ENCODE measurements around the gene RDX.
A peak's percentile ranks its signal among the peaks of the same experiment; 100 is the strongest.
"Not testable (repeated sequence)": the region's sequence is repeated elsewhere in the genome, so short reads cannot be mapped to it uniquely, and the experiment has no call there.

The RDX gene

DNA sequence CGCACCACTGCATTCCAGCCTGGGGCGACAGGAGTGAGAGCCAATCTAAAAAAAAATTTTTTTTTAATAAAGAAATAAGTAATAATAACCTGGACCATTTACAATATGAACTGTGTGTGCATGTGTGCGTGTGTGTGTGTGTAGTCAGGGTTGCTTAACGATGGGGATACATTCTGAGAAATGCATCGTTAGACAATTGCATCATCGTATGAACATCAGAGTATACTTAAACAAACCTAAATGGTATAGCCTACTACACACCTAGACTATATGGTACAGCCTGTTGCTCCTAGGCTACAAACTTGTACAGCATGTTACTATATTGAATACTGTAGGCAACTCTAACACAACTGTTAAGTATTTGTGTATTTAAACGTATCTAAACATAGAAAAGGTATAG lies 26.4 kb downstream of the RDX start:
- DNase-seq, result no peak

- DNase-seq, result no peak
Measured at GRCh38 chr11:110268441-110268840, 28.0 kb downstream of the RDX start.

DNA sequence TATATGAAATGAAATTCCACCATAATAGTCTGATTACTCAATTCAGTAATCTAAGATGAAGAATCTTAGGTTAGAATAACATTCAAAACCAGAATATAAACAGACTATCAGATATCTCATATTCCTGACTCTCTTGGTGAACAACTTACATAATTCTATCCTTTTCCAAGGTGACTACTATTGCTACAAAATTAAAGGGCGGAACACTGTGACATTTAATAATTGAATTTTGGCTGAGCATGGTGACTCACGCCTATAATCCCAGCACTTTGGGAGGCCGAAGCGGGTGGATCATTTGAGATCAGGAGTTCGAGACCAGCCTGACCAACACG lies 34.4 kb downstream of the RDX start:
- DNase-seq, result no peak

DNA sequence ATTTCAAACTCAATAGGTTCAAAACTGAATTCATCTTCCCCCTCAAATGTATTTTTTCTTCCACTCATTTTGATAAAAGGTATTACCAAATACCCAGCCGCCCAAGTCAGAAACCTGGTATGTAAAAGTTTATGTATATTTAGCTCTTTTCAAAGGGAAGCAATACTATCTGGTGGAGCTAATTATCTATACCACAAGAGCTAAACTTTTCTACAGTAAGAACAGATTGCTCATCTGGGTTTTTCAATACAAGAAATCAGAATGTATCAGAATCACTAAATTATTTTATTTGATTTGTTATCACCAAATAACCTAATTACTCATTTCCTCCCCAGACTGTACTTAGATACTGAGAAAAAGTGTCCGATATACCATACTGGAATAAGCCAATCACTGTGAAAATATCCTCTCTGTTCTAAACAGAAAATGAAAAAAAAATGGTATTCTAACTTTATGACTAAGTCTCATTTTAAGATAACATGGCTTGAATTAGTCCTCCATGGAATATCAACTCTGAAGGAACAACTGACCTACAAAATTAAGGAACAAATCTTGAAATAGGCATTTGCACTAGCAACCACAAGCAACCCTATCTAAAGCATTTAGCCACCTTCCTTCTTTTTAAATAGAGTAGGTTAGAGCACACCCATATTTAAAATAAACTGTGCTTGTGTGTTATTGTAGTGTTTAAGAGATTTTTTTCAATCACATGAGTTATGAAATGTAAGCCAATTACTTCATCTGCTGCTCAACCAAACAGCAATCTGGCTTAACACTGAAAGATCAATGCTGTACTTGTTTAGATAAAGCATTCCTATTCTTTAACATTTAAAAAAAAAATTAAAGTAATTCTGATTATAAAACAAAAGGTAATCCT lies 35.0 kb downstream of the RDX start:
- no peak for DNase-seq

DNA sequence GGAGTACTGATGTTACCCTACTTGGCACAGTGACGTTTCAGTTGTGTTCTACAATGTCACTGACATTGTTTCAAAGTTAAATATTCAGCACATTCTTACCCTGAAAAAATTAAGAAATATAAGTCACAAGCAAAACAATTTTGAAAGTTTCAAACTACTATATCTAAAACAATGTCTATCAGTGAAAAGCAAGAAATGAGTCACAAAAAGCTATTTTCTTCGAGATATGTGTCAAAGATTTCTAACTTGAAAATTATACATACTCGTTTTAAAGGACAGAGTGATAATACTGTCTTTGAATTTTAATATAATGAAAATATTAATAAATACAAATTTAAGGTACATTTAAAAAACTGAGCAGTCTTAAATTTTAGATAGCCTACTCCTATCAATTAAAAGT lies 42.9 kb downstream of the RDX start:
- no peak for DNase-seq

- DNase-seq, result peak; percentile 33
Measured at GRCh38 chr11:110251836-110252235, 44.6 kb downstream of the RDX start.

DNA sequence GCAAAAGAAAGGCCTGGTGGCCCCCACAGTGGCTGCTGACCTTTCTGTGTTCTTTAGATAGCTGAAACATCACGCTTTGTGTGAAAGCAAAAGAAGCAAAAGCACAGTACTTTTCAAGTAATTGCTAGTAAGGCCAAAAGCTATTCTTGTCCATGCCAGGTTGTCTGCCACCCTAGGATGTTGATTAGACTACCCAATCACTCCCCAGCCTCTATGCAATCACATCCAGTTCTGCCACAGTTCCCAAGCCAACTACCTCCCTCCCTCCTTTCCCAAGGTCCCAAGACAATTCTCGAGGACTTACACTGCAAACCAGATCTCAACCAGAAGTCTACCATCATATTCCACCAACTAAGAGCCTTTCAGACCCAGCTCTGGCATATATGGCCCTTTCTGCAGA lies 46.2 kb downstream of the RDX start:
- DNase-seq, result no peak

DNA sequence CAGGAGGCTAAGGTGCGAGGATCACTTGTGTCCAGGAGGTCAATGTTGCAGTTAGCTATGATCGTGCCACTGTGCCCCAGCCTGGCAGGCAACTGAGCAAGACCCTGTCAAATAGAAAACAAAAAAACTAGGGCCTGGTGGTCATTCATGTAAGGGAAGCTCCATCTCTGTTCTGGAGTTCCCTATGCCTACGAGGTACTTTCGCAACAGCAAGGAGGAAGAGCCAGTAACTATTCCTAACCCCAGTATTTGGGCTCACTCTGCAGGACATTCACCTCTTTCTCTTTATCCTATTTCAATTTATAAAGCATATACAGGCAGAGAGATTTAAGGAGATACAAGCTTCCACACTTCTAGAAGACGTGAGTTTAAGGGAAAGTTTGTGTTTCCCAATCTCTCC lies 46.6 kb downstream of the RDX start:
- no peak for DNase-seq

- peak; percentile 16 for DNase-seq
Measured at GRCh38 chr11:110249066-110249465, 47.3 kb downstream of the RDX start.

- DNase-seq, result no peak
Measured at GRCh38 chr11:110243791-110244190, 52.6 kb downstream of the RDX start.

DNA sequence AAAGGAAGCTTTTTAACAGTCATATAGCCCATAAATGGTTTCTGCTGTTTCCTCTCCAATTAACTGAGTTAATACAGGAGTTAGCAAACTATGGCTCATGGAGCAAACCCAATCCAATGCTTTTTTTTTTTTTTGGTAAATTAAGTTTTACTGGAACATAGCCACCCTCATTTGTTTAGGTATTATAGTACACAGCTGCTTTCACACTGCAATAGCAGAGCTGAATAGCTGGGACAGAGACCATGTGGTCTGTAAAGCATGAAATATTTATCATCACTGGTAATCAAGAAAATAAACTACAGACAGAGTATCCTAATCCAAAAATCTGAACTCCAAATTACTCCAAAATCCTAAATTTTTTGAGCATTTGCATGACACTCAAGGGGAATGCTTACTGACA lies 53.7 kb downstream of the RDX start:
- DNase-seq, result no peak

DNA sequence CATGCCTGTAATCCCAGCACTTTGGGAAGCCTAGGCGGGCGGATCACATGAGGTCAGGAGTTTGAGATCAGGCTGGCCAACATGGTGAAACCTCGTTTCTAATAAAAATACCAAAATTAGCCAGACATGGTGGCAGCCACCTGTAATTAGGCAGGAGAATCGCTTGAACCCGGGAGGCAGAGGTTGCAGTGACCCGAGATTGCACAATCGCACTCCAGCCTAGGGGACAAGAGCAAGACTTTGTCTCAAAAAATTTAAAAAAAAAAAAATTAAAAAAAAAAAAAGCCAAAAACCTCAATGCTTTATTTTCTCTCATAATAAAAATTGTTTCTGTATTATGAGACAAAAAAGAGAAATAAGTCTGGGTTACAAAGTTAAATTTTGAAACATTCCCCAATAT lies 54.2 kb downstream of the RDX start:
- no peak for DNase-seq

GRCh38 chr11:110235966-110236365 lies 60.4 kb downstream of the RDX start:
- no peak for DNase-seq

DNA sequence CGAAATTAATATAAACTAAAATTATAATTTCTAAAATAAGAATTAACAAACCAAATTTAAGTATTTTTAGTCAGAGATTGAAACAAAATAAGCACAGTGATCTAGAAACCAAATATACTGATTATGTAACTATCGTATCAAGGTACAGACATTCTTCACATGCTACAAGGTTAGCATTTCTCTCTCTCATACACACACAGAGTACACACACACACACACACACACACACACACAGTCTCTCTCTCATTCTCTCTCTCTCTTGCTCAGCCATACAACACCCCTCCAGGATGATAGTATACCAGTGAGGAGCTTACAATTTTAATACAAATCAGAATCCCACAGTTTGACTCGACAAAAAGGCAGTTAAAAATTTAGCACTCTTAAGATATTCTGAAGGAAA lies 66.0 kb downstream of the RDX start:
- DNase-seq, result no peak

GRCh38 chr11:110219006-110219785 lies 77.2 kb downstream of the RDX start:
- no peak for DNase-seq

DNA sequence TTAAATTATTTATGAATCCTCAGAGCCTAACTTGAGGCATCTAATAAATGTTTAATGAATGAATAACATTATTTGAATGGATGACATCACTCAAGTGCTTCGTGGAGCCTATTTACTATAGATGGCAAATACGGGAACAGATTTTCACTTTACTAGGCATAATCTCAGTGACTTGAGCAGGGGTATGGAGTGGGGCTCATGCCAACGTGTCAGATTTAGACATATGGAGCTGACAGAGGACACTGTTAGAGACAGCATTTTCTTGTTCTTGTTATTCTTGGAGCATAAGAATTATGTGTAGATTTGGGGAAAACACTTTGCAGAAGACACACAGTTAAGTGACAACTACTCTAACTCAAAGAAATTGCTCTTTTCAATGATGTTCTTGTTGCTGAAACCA lies 78.5 kb downstream of the RDX start:
- DNase-seq, result no peak

GRCh38 chr11:110217223-110217877 lies 79.1 kb downstream of the RDX start:
- DNase-seq, result no peak

DNA sequence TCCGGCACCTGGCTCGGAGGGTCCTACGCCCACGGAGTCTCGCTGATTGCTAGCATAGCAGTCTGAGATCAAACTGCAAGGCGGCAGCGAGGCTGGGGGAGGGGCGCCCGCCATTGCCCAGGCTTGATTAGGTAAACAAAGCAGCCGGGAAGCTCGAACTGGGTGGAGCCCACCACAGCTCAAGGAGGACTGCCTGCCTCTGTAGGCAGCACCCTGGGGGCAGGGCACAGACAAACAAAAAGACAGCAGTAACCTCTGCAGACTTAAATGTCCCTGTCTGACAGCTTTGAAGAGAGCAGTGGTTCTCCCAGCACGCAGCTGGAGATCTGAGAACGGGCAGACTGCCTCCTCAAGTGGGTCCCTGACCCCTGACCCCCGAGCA lies 87.1 kb downstream of the RDX start:
- not testable (repeated sequence) for DNase-seq

DNA sequence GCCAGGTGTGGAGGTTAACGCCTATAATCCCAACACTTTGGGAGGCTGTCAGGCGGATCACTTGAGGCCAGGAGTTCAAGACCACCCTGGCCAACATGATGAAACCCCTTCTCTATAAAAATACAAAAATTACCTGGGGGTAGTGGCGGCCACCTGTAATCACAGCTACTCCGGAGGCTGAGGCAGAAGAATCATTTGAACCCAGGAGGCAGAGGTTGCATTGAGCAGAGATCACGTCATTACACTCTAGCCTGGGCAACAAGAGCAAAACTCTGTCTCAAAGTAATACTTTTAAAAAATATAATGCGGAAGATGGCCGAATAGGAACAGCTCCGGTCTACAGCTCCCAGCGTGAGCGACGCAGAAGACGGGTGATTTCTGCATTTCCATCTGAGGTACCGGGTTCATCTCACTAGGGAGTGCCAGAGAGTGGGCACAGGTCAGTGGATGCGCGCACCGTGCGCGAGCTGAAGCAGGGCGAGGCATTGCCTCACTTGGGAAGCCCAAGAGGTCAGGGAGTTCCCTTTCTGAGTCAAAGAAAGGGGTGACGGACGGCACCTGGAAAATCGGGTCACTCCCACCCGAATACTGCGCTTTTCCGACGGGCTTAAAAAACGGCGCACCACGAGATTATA lies 87.6 kb downstream of the RDX start:
- not testable (repeated sequence) for DNase-seq

- no peak for DNase-seq
Measured at GRCh38 chr11:110207123-110207522, 89.3 kb downstream of the RDX start.

DNA sequence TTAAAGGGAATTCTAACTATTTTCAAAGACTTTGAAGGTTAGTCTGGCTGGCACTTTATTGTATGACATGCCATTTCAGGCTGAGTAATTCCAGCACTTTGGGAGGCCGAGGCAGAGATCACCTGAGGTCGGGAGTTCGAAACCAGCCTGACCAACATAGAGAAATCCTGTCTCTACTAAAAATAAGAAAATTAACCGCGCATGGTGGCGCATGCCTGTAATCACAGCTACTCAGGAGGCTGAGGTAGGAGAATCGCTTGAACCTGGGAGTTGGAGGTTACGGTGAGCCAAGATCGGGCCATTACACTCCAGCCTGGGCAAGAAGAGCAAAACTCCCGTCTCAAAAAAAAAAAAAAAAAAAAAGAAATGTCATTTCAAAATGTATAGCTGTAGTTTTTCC lies 95.6 kb downstream of the RDX start:
- no peak for DNase-seq

GRCh38 chr11:110200241-110200640 lies 96.2 kb downstream of the RDX start:
- DNase-seq, result no peak

GRCh38 chr11:110199184-110199981 lies 97.0 kb downstream of the RDX start:
- no peak for DNase-seq
